OCI-LY7 (cell line): ENCODE data around the gene ASB7. TPM values are rescaled to one million over a fixed set of nuclear protein-coding genes. Genes with fewer than 3 reads are reported as not detected.

Experiments
- BruUV-seq: library from RNA; stranded (reverse); fragments of 400-500 nt; replicated peaks from 2 replicates; lab custom pipeline; 2021; lab: Mats Ljungman, UMichigan
- CTCF ChIA-PET: fragments of 300-600 bp; sonication (Branson Sonifier 250); formaldehyde crosslinking; loops from one replicate; lab custom pipeline; 2022; ENCODE audit warnings: antibody characterized with exemption; ENCODE audit not compliant: unreplicated experiment; lab: Charles Lee
- POLR2A ChIA-PET: fragments of 300-600 bp; sonication (Branson Sonifier 250); formaldehyde crosslinking; loops from one replicate; lab custom pipeline; 2022; ENCODE audit warnings: antibody characterized with exemption; lab: Charles Lee
- DNase-seq: peaks from one replicate; pipeline ENCODE4 v3.0.0-alpha.2; 2015; ENCODE audit warnings: low spot score
- H2AFZ ChIP-seq: fragments of 200-600 bp; sonication (generic), shearing (Covaris generic); 2 replicates; pipeline ENCODE4 v1.6.1; 2014; ENCODE audit warnings: mild to moderate bottlenecking, antibody characterized with exemption, low read length, moderate library complexity
- H3K27ac ChIP-seq: fragments of 200-600 bp; sonication (generic); 2 replicates; pipeline ENCODE4 v1.5.1; 2014; ENCODE audit warnings: mixed run types, low read depth, mild to moderate bottlenecking, moderate library complexity, low read length, inconsistent platforms; ENCODE audit not compliant: poor library complexity, severe bottlenecking
- H3K36me3 ChIP-seq: fragments of 200-600 bp; sonication (generic); 2 replicates; pipeline ENCODE4 v1.6.1; 2014; ENCODE audit warnings: mild to moderate bottlenecking, antibody characterized with exemption, low read length, moderate library complexity, mixed read lengths; ENCODE audit not compliant: insufficient read depth
- H3K4me1 ChIP-seq: fragments of 200-600 bp; sonication (generic); 2 replicates; pipeline ENCODE4 v1.5.1; 2014; ENCODE audit warnings: mild to moderate bottlenecking, low read length; ENCODE audit not compliant: insufficient read depth, poor library complexity, severe bottlenecking
- H3K4me2 ChIP-seq: fragments of 200-600 bp; sonication (generic); 2 replicates; pipeline ENCODE4 v1.6.1; 2014; ENCODE audit warnings: mild to moderate bottlenecking, low read length
- H3K4me3 ChIP-seq: fragments of 200-600 bp; sonication (generic); 2 replicates; pipeline ENCODE4 v1.5.1; 2014; ENCODE audit warnings: mild to moderate bottlenecking, low read depth, low read length; ENCODE audit not compliant: poor library complexity, severe bottlenecking
- H3K79me2 ChIP-seq: fragments of 200-600 bp; sonication (generic); 2 replicates; pipeline ENCODE4 v1.6.1; 2016; ENCODE audit warnings: low read depth, mild to moderate bottlenecking, low read length, moderate library complexity, mixed read lengths; ENCODE audit not compliant: insufficient read depth
- H3K9me2 ChIP-seq: fragments of 200-600 bp; sonication (generic); 2 replicates; pipeline ENCODE4 v1.6.1; 2016; ENCODE audit warnings: mild to moderate bottlenecking, low read length, mixed read lengths; ENCODE audit not compliant: insufficient read depth
- H3K9me3 ChIP-seq: fragments of 200-600 bp; sonication (generic); 2 replicates; pipeline ENCODE4 v1.6.1; 2014; ENCODE audit warnings: mild to moderate bottlenecking, mixed run types, low read length, mixed read lengths
- H4K20me1 ChIP-seq: fragments of 200-600 bp; sonication (generic); 2 replicates; pipeline ENCODE4 v1.6.1; 2014; ENCODE audit warnings: mild to moderate bottlenecking, antibody characterized with exemption, low read length, moderate library complexity, mixed read lengths; ENCODE audit not compliant: insufficient read depth
- EZH2phosphoT487 ChIP-seq: fragments of 200-600 bp; sonication (generic); IDR thresholded peaks from 2 replicates; pipeline ENCODE4 v1.6.1; 2018; ENCODE audit warnings: low read depth, borderline replicate concordance, mild to moderate bottlenecking, mixed run types, antibody characterized with exemption, low read length, moderate library complexity, mixed read lengths
- intact Hi-C: fragments of 100-400 bp; cut with micrococcal nuclease; formaldehyde crosslinking; loops from one replicate; pipeline ENCODE4 v1.10.0; 2022; ENCODE audit not compliant: unreplicated experiment
- small RNA-seq: library from RNA; depleted of rRNA; stranded (forward); fragments of <200 nt; gene quantifications from one replicate; pipeline ENCODE3, GENCODE V24; 2014
- total RNA-seq, 2 experiments: library from RNA; depleted of rRNA in 1 of 2; stranded (reverse); fragments of >200 nt in 1 of 2; shearing (Covaris generic) in 1 of 2; gene quantifications; 2 replicates each; pipeline ENCODE4 v1.2.3, GENCODE V29; 2014 to 2022
- TF ChIP-seq, protein P1 (sequence below): fragments of 200-600 bp; sonication (generic); conservative IDR thresholded peaks from 2 replicates; pipeline ENCODE4 v1.5.1; 2014; ENCODE audit warnings: mild to moderate bottlenecking, antibody characterized with exemption, low read length, moderate library complexity, mixed read lengths

The ASB7 gene
- total RNA-seq, 2 experiments from 2014 or later = 10.9 to 15.2 TPM

DNA sequence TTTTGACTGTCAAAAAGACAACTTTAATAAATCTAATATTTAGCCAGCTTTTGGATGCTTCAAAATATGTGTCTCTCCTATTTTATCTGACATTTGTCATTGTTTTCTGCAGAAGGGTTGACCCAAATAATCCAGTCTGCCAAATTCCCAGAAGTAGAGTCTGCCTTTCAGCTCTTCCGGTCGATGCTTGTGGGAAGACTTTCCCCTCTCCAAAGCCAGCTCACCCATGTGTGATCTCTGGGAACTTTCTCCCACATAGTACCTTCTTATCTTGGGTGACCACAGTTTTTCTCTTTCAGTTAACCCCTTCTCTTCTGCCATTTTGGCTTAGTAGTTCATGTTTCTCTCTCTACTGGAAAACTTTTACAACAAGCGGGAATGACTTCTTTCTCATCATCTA lies 94.1 kb downstream of the ASB7 start:
- Histone ChIP-seq H3K4me2 (no peak overlapping the region), H3K9me3 (no peaks in the 10 kb centered on the region), H4K20me1 (no peaks in the 10 kb centered on the region), H3K36me3 (no peaks in the 10 kb centered on the region), H2AFZ (no peak overlapping the region), H3K4me1 (no peaks in the 10 kb centered on the region), H3K4me3 (no peak overlapping the region), H3K27ac (no peak overlapping the region), H3K79me2 (no peaks in the 10 kb centered on the region), H3K9me2 (no peaks in the 10 kb centered on the region)
- ChIA-PET POLR2A (no interaction called here), CTCF (no interaction called here)
- DNase-seq = no peak
- BruUV-seq = no TSS peak
- intact Hi-C loops = no loop called here
- TF ChIP-seq, protein P1, sequence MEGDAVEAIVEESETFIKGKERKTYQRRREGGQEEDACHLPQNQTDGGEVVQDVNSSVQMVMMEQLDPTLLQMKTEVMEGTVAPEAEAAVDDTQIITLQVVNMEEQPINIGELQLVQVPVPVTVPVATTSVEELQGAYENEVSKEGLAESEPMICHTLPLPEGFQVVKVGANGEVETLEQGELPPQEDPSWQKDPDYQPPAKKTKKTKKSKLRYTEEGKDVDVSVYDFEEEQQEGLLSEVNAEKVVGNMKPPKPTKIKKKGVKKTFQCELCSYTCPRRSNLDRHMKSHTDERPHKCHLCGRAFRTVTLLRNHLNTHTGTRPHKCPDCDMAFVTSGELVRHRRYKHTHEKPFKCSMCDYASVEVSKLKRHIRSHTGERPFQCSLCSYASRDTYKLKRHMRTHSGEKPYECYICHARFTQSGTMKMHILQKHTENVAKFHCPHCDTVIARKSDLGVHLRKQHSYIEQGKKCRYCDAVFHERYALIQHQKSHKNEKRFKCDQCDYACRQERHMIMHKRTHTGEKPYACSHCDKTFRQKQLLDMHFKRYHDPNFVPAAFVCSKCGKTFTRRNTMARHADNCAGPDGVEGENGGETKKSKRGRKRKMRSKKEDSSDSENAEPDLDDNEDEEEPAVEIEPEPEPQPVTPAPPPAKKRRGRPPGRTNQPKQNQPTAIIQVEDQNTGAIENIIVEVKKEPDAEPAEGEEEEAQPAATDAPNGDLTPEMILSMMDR = no peak
- TF ChIP-seq EZH2phosphoT487 = no peak

Small RNA genes within 50 kb of the gene (small RNA-seq; reads per million reads assigned to genes)
- not detected for gene RF00019
- not detected for gene RNU6-181P

Other genes with a start within 250 kb of the ASB7 start
- gene CERS3, start 73.6 kb upstream of the ASB7 start, total RNA-seq (2014; rRNA removed; shearing (Covaris generic)) = 0.88 TPM in 1 of 2 replicates, not detected in the other
- gene CERS3, start 73.6 kb upstream of the ASB7 start, total RNA-seq (2022) = not detected in 2 replicates
- 6.6 and 7.5 TPM in 2 replicates for gene LINS1, start 405 bp upstream of the ASB7 start, total RNA-seq (2014; rRNA removed; shearing (Covaris generic))
- 14.3 and 15.7 TPM in 2 replicates for gene LINS1, start 405 bp upstream of the ASB7 start, total RNA-seq (2022)